Measurements from ENCODE around the gene WDFY3.
"Not testable (repeated sequence)": the region's sequence is repeated elsewhere in the genome, so short reads cannot be mapped to it uniquely, and the experiment has no call there.

Gene WDFY3

GRCh38 chr4:84672177-84672576 is 294.3 kb downstream of the WDFY3 start:
- DNase-seq, result no peak

GRCh38 chr4:84669201-84669600 is 297.3 kb downstream of the WDFY3 start:
- DNase-seq, result no peak

- peak; percentile 38 to 71 (median 62) for DNase-seq
Observed at GRCh38 chr4:84666439-84666838, 300.1 kb downstream of the WDFY3 start.

- not testable (repeated sequence) for DNase-seq
Observed at GRCh38 chr4:84664767-84665166, 301.7 kb downstream of the WDFY3 start.

GRCh38 chr4:84661191-84661939 is 305.1 kb downstream of the WDFY3 start:
- no peak for DNase-seq

- no peak for DNase-seq
Observed at GRCh38 chr4:84660606-84661005, 305.9 kb downstream of the WDFY3 start.

- no peak for DNase-seq
Observed at GRCh38 chr4:84652478-84652877, 314.0 kb downstream of the WDFY3 start.

GRCh38 chr4:84651499-84651898 is 315.0 kb downstream of the WDFY3 start:
- no peak for DNase-seq

- DNase-seq, result peak; percentile 4 to 40 (median 20)
Observed at GRCh38 chr4:84648863-84649647, 317.4 kb downstream of the WDFY3 start.

GRCh38 chr4:84648178-84648577 is 318.3 kb downstream of the WDFY3 start:
- no peak for DNase-seq

- DNase-seq, result peak in 2 of 4 experiments; percentile 7 to 11
Observed at GRCh38 chr4:84647312-84647884, 319.1 kb downstream of the WDFY3 start.

- no peak for DNase-seq
Observed at GRCh38 chr4:84644087-84644486, 322.4 kb downstream of the WDFY3 start.

GRCh38 chr4:84639145-84639544 is 327.3 kb downstream of the WDFY3 start:
- no peak for DNase-seq

- DNase-seq, result no peak
Observed at GRCh38 chr4:84638092-84638491, 328.4 kb downstream of the WDFY3 start.

- DNase-seq, result no peak
Observed at GRCh38 chr4:84634961-84635360, 331.5 kb downstream of the WDFY3 start.

GRCh38 chr4:84632092-84632491 is 334.4 kb downstream of the WDFY3 start:
- DNase-seq, result no peak

- DNase-seq, result no peak
Observed at GRCh38 chr4:84631573-84631972, 334.9 kb downstream of the WDFY3 start.

GRCh38 chr4:84626673-84627072 is 339.8 kb downstream of the WDFY3 start:
- DNase-seq, result no peak

GRCh38 chr4:84623661-84624060 is 342.8 kb downstream of the WDFY3 start:
- DNase-seq, result no peak

- no peak for DNase-seq
Observed at GRCh38 chr4:84622959-84623358, 343.5 kb downstream of the WDFY3 start.

Measured in suppressor macrophage (primary cell).